A549 (cell line): ENCODE measurements around the gene SUFU. TPM values are rescaled to one million over a fixed set of nuclear protein-coding genes. Genes with fewer than 3 reads are reported as not detected.
"Not testable (repeated sequence)": the region's sequence is repeated elsewhere in the genome, so short reads cannot be mapped to it uniquely, and the experiment has no call there.

ENCODE experiments used
- ATAC-seq, 2 experiments: fragments of 200-7000 bp in 1 of 2; fragments of >200 bp in 1 of 2; cut with Nextera tagmentation in 1 of 2; cut with Tn5 transposase in 1 of 2; 3 replicates each; pipeline versions ENCODE4 v1.8.0 to v1.9.1; 2018 to 2020; ENCODE audit warnings: mild to moderate bottlenecking in 1 of 2, moderate library complexity in 1 of 2
- CTCF ChIA-PET: fragments of 300-600 bp; sonication (Branson Sonifier 250); formaldehyde crosslinking; extraction: SDS; loops from one replicate; lab custom pipeline; 2021; ENCODE audit warnings: antibody characterized with exemption, inconsistent platforms; lab: Yijun Ruan, JAX
- POLR2A ChIA-PET: fragments of 350-600 bp; formaldehyde crosslinking; extraction: SDS; loops from one replicate; lab custom pipeline; 2021; ENCODE audit warnings: antibody characterized with exemption, inconsistent platforms; lab: Yijun Ruan, JAX
- DNase-seq, 2 experiments: peaks; one replicate each; pipeline versions ENCODE4 v3.0.0 to v3.0.0-alpha.2; 2011 to 2016; ENCODE audit warnings: low read depth in 1 of 2, low spot score in 1 of 2
- FAIRE-seq: peaks from 2 replicates; lab custom pipeline; 2011; peaks lifted over from hg19 to GRCh38; lab: Jason Lieb, UNC
- H3K27ac ChIP-seq, 2 experiments: fragments of >200 bp; sonication (Bioruptor Twin); formaldehyde crosslinking; 3 replicates each; pipeline ENCODE4 v1.5.1; 2016 to 2017
- H3K4me1 ChIP-seq: fragments of >200 bp; sonication (Bioruptor Twin); formaldehyde crosslinking; 3 replicates; pipeline ENCODE4 v1.6.1; 2016
- H3K4me2 ChIP-seq: fragments of >200 bp; sonication (Bioruptor Twin); formaldehyde crosslinking; 3 replicates; pipeline ENCODE4 v1.6.1; 2016
- H3K4me3 ChIP-seq: fragments of >200 bp; sonication (Bioruptor Twin); formaldehyde crosslinking; 3 replicates; pipeline ENCODE4 v1.5.1; 2016
- H3K9me3 ChIP-seq: fragments of >200 bp; sonication (Bioruptor Twin); formaldehyde crosslinking; 3 replicates; pipeline ENCODE4 v1.6.1; 2016
- BCL3 ChIP-seq: fragments of >200 bp; sonication (Bioruptor Twin); formaldehyde crosslinking; IDR thresholded peaks from 3 replicates; pipeline ENCODE4 v1.6.1; 2016
- CBX2 ChIP-seq: fragments of 200-600 bp; sonication (generic); IDR thresholded peaks from 2 replicates; pipeline ENCODE4 v1.6.1; 2016; ENCODE audit warnings: low read depth, mild to moderate bottlenecking, borderline replicate concordance
- CTCF ChIP-seq: fragments of >200 bp; sonication (Bioruptor Twin); formaldehyde crosslinking; IDR thresholded peaks from 3 replicates; pipeline ENCODE4 v1.5.1; 2016
- E2F6 ChIP-seq: IDR thresholded peaks from 2 replicates; pipeline ENCODE4 v1.6.1; 2012; ENCODE audit warnings: low read depth, borderline replicate concordance
- ESRRA ChIP-seq: fragments of 150-350 bp; IDR thresholded peaks from 2 replicates; pipeline ENCODE4 v1.6.1; 2014; ENCODE audit warnings: mild to moderate bottlenecking, low read length, borderline replicate concordance
- JUN ChIP-seq, 2 experiments: fragments of >200 bp; sonication (Bioruptor Twin); formaldehyde crosslinking; IDR thresholded peaks; 2 replicates in 1 of 2; 3 replicates in 1 of 2; pipeline ENCODE4 v1.6.1; 2016 to 2017
- MAFK ChIP-seq: fragments of 450-650 bp; IDR thresholded peaks from 2 replicates; pipeline ENCODE4 v1.6.1; 2014; ENCODE audit not compliant: partially characterized antibody
- MAX ChIP-seq: IDR thresholded peaks from 2 replicates; pipeline ENCODE4 v1.6.1; 2012
- MAZ ChIP-seq: fragments of 150-350 bp; IDR thresholded peaks from 2 replicates; pipeline ENCODE4 v1.6.1; 2014; ENCODE audit warnings: antibody characterized with exemption, low read depth, low read length, borderline replicate concordance
- MYC ChIP-seq: IDR thresholded peaks from 2 replicates; pipeline ENCODE4 v1.6.1; 2012; ENCODE audit warnings: mild to moderate bottlenecking, inconsistent platforms, low read length, improper control_type of control experiment, borderline replicate concordance
- PBX3 ChIP-seq: IDR thresholded peaks from 2 replicates; pipeline ENCODE4 v1.6.1; 2012
- POLR2A ChIP-seq: IDR thresholded peaks from 2 replicates; pipeline ENCODE4 v1.6.1; 2012; ENCODE audit warnings: mild to moderate bottlenecking, low read length
- RAD21 ChIP-seq, 2 experiments: fragments of >200 bp in 1 of 2; sonication (Bioruptor Twin) in 1 of 2; formaldehyde crosslinking in 1 of 2; IDR thresholded peaks in 1 of 2; conservative IDR thresholded peaks in 1 of 2; 2 replicates in 1 of 2; 3 replicates in 1 of 2; pipeline ENCODE4 v1.6.1; 2012 to 2018; ENCODE audit warnings: inconsistent platforms in 1 of 2
- RCOR1 ChIP-seq: fragments of 150-350 bp; IDR thresholded peaks from 2 replicates; pipeline ENCODE4 v1.6.1; 2014; ENCODE audit warnings: antibody characterized with exemption, low read length, low read depth
- SMC3 ChIP-seq: fragments of >200 bp; sonication (Bioruptor Twin); formaldehyde crosslinking; IDR thresholded peaks from 3 replicates; pipeline ENCODE4 v1.6.1; 2018; ENCODE audit warnings: inconsistent platforms
- USF2 ChIP-seq: fragments of 450-650 bp; IDR thresholded peaks from 2 replicates; pipeline ENCODE4 v1.6.1; 2014; ENCODE audit warnings: antibody characterized with exemption
- WGBS: methylation state at CpG from one replicate; pipeline ENCODE4 v1.1.6; 2017; ENCODE audit errors: missing lambda C conversion rate; 5-methylcytosine and 5-hydroxymethylcytosine counted together
- polyA minus RNA-seq: library from RNA; depleted of rRNA, polyadenylated mRNA; stranded (reverse); fragments of >200 nt; gene quantifications from 2 replicates; pipeline ENCODE4 v1.2.3, GENCODE V29; 2011; rRNA and poly(A)+ RNA removed
- polyA plus RNA-seq, 4 experiments: library from polyadenylated mRNA; depleted of rRNA in 3 of 4; stranded (reverse); fragments of >200 nt; fragmentation: RNase III in 1 of 4; extraction: RNeasy Plus Mini Kit Qiagen cat#74134 plus additional on column Dnase treatment in 1 of 4; gene quantifications; 2 replicates in 3 of 4; 3 replicates in 1 of 4; pipeline ENCODE4 v1.2.3, GENCODE V29; 2011 to 2017

SUFU gene
- polyA plus RNA-seq (2011; rRNA removed) (3.7 and 4.5 TPM in 2 replicates), polyA plus RNA-seq (2017; fragmentation: RNase III; extraction: RNeasy Plus Mini Kit Qiagen cat#74134 plus additional on column Dnase treatment) (4.6 to 5.5 TPM (median 5.4 TPM) in 3 replicates), polyA minus RNA-seq (7.0 and 7.8 TPM in 2 replicates)
- 3.8 and 4.7 TPM in 2 replicates for polyA plus RNA-seq (2012; cell fraction: cytosol; rRNA removed)
- polyA plus RNA-seq (2012; cell fraction: nucleus; rRNA removed) = 7.8 and 8.1 TPM in 2 replicates

- ChIA-PET POLR2A (interaction anchor here (0.6 to 2.2 kb wide), 6 partner anchors 39 to 141 kb away, joined by 3 to 14 read pairs (median 4); partner anchors contain the start of genes CUEDC2 and TRIM8), CTCF (interaction anchor here (0.5 to 5.8 kb wide), 40 partner anchors 10 to 423 kb away, joined by 3 to 87 read pairs (median 4); partner anchors contain the start of gene TRIM8)
- Histone ChIP-seq H3K9me3 (no peaks in the 10 kb centered on the region), H3K4me2 (peak within 1 kb of the TSS; percentile 98), H3K27ac (peak within 1 kb of the TSS; percentile 87 to 95), H3K4me1 (peaks cover 17% of the 10 kb centered on the region; the same call in 2 of the 3 replicates), H3K4me3 (peak within 1 kb of the TSS; percentile 82)
- under 1% methylated on average over 11 of the region's 44 CpGs for WGBS
- peak; percentile 88 to 99 for DNase-seq
- no peak for FAIRE-seq
- TF ChIP-seq PBX3 (peak; percentile 97), JUN (IDR thresholded peaks at IDR 0.05) (peak in 1 of 2 experiments; percentile 68; a peak in 2 of 5 replicates), CBX2 (no peak), USF2 (no peak), MAZ (peak; percentile 52; the same call in 1 of the 2 replicates), MYC (no peak), ESRRA (no peak), RCOR1 (no peak), BCL3 (peak; percentile 53; the same call in 1 of the 3 replicates), MAX (0 out of 2 replicates have a peak, but pooled peaks have one; percentile 14), POLR2A (peak; percentile 96), CTCF (peak; percentile 88), SMC3 (peak; percentile 79), MAFK (peak; percentile 55), E2F6 (no peak), RAD21 (conservative IDR thresholded peaks at IDR 0.05 in 1 of 2, IDR thresholded peaks at IDR 0.05 in 1 of 2) (peak; percentile 75 to 78)
- peak; percentile 64 to 79 for ATAC-seq
Measured at GRCh38 chr10:102503264-102504178, at the start of gene SUFU. Gene SUFU (plus strand): TSS chr10:102503972. CDS start chr10:102504153, 181 bp downstream.

GRCh38 chr10:102454662-102455487, 48.9 kb upstream of the SUFU start:
- WGBS = 82% methylated on average over 13 of the region's 13 CpGs

More at GRCh38 chr10:102454662-102455487, 48.9 kb upstream of the SUFU start:
- DNase-seq, ATAC-seq, POLR2A ChIA-PET, H3K9me3 ChIP-seq, H3K4me3 ChIP-seq, FAIRE-seq: not testable (repeated sequence)
- Histone ChIP-seq H3K4me1 (peaks cover 51% of the 10 kb centered on the region), H3K4me2 (peak overlapping the region; percentile 46; the same call in 2 of the 3 replicates), H3K27ac (peak overlapping the region; percentile 58 to 83)
- CTCF ChIA-PET = interaction anchor here (0.6 kb wide), 1 partner anchor 137 kb away, joined by 3 read pairs; no protein-coding TSS in a partner anchor
